Caki2 (cell line): Measurements from ENCODE around the gene AGO3. TPM values are rescaled to one million over a fixed set of nuclear protein-coding genes. Genes with fewer than 3 reads are reported as not detected.

Experiments used
- DNase-seq: peaks from one replicate; pipeline ENCODE4 v3.0.0-alpha.2; 2015; ENCODE audit warnings: low read depth
- in situ Hi-C: cut with HindIII; loops from 2 replicates; pipeline ENCODE4 v1.10.0; 2016; ENCODE audit warnings: low sequenced_read_pairs, low pct_unique_long_range_greater_than_20kb, mixed read lengths
- total RNA-seq: library from RNA; depleted of rRNA; stranded (reverse); fragments of >200 nt; shearing (Covaris generic); gene quantifications from 2 replicates; pipeline ENCODE4 v1.2.3, GENCODE V29; 2014; ENCODE audit warnings: low replicate concordance

AGO3 gene
- total RNA-seq, 1 experiment from 2014 or later, result 7.6 TPM

DNA sequence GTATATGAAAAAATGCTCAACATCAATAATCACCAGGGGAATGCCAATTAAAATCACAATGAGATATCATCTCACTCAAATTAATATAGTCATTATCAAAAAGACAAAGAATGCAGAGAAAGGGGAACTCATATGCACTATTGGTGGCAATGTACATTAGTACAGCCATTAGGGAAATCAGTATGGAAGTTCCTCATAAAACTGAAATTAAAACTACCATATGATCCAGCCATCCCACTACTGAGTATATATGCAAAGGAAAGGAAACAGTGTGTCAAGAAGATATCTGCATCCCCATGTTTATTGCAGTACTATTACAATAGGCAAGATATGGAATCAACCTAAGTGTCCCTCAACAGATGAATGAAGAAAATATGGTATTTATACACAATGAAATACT lies 120.9 kb downstream of the AGO3 start:
- DNase-seq, result no peak
- in situ Hi-C loops, result no loop called here

DNA sequence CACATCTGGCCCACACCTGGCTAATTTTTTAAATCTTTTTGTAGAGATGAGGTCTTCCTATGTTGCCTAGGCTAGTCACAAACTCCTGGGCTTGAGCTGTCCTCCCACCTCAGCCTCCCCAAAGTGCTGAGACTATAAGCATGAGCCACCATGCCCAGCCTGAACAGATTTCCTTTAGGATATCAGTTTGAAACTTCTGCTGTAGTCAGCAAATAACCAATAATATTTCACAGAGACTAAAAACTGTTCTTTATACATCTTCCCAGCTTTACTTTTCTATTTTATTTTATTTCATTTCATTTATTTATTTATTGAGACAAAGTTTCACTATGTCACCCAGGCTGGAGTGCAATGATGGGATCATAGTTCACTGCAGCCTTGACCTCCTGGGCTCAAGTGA lies 123.1 kb downstream of the AGO3 start:
- in situ Hi-C loops, result no loop called here
- DNase-seq, result no peak

DNA sequence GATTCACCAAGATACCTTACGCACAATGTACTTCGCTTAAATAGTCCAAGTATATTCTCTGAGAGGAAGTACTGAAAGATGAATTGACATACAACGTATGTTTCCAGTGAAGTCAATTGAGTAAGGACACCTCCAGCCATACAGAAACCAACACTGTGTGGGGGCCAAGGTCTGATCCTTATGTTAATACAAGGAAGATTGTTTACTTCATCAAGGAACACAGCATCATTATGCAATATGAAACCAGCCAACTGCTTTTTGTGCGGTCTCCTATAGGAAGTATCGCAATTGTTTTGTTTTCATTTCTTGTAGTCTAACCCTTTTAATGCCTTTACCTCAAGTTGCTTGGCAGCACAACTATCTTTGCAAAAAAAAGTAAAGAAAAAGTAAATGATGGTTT lies 124.8 kb downstream of the AGO3 start:
- no peak for DNase-seq
- in situ Hi-C loops, result no loop called here

DNA sequence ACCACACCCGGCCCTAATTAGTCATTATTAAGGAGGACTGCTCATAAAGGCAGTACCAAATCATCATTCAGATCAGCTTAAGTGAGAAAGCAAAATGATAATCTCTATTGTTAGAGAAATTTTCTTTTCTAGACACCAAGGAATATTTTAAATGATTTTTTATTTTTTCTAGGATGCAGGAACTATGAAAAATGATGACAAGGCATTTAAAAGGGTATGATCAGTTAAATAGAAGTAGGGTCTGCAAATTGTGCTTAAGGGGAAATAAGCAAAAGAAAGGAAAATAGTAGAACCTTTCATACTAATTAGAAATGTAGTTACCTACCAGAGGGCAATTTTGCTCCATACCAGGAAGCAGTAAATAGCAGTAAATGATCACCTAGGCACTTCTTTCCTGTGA lies 131.4 kb downstream of the AGO3 start:
- no peak for DNase-seq
- in situ Hi-C loops, result no loop called here

DNA sequence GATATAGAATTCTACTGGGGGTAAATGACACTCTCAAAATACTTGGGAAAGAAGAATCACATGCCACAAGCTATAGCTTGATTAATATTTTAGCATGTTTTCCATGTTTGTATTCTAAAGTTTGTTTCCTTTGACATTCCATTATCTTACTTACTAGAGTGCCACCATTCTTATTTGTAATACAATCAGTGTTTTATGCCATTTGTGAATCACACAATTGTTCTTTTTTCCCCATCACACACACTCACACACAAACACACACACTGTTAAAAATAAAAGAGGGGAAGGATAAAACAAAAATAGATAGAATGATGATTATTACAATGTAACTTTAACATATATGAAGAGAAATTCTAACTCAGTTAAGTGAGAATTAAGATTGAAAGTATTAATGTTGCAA lies 137.0 kb downstream of the AGO3 start:
- in situ Hi-C loops, result no loop called here

DNA sequence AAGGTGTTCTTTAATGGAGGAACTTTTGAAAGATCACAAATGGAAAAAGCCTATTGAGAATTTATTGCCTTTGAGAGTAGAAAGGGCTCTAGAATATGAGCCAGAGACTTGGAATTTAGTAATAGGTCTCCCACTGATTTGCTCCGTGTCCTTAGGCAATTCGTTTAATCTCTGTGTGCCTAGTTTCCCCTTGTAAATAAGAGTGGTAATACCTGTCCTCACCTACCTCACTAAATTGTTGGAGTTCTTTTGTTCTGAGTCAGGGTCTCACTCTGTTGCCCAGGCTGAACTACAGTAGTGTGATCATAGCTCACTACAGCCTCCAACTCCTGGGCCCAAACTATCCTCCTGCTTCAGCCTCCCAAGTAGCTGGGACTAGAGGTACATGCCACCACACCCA lies 138.0 kb downstream of the AGO3 start:
- in situ Hi-C loops, result no loop called here
- DNase-seq, result no peak

More for the DNA sequence above, 137.0 kb downstream of the AGO3 start:
- DNase-seq, result no peak

DNA sequence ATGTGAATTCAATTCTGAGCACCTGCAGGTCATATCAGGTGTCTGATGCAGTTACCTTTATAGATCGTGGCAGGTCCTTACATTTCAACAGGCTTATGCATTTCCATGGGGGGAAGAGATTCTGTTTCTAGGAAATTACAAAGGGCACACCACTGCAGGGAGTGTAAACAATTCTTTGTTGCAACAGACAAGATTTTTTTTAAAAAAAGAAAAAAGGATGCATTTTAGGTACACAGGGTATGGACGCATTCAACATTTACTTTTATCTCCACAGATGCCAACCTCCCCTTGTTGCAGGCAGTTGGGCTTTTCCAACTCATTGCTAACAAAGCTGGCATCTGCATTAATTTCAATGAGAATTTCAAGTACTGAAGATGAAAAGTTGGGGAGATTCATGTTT lies 139.4 kb downstream of the AGO3 start:
- DNase-seq, result no peak
- in situ Hi-C loops, result no loop called here

DNA sequence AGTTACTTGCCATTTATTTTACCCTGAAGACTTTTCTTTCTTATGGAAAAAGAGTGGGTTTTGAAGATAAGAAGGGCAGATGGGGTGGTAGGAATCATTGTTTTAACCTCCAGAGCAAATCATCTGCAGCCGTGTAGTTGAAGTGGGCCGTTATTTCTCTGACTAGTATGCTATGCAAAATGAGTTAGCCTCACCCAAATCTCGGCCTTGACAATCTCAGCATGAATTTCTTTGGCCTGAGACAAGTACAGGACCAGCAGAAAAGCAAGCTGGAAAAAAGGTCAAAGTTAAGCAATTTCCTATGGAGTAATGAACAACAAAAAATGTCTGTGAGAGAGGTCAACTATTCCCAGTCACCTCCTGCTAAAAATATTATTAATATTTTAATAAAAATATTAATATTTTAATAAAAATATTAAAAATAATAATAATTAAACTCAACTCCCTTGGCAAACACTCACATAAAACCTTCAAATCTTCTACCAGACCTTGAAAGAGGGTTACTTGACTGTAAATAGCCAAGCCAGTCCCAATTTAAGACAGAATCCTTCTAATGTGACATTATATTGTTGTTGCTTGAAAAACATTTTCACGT lies 146.2 kb downstream of the AGO3 start:
- in situ Hi-C loops, result no loop called here
- DNase-seq, result no peak

DNA sequence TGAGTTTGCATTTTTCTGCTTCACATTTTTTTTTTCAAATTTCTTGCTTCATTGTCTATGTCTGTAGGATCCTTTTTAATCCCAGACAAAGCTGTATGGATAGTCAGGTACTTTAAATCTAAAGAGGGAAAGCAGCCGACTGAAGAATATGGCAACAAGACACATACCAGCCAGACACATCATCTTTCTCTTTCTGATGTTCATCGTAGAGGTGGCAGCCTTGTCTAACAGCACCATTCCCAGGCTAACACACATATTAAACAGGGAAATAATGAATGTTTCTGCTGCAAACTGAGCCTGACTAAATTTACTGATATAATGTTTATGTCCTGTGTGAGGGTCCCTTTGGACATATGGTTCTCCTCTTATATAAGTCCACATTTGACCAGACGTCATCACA lies 149.3 kb downstream of the AGO3 start:
- in situ Hi-C loops, result no loop called here
- DNase-seq, result no peak

DNA sequence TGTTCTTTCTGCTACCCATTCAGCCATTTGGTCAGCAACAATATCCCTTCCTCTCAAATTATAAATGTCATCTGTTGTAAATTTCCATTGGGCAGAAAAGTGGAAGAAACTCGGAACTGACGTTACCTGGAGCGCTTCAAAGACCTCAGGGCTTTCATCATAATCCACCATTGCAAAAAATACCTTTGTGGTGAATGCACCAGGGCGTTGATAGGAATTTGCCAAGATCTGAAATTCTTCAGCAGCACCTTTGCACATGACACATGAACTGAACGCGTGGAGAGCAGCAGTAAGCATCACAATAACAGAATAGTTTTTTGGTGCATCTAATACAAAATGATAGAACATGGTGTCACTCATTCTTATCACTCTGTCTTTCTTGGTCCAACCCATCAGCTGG lies 149.9 kb downstream of the AGO3 start:
- no peak for DNase-seq
- in situ Hi-C loops, result no loop called here

DNA sequence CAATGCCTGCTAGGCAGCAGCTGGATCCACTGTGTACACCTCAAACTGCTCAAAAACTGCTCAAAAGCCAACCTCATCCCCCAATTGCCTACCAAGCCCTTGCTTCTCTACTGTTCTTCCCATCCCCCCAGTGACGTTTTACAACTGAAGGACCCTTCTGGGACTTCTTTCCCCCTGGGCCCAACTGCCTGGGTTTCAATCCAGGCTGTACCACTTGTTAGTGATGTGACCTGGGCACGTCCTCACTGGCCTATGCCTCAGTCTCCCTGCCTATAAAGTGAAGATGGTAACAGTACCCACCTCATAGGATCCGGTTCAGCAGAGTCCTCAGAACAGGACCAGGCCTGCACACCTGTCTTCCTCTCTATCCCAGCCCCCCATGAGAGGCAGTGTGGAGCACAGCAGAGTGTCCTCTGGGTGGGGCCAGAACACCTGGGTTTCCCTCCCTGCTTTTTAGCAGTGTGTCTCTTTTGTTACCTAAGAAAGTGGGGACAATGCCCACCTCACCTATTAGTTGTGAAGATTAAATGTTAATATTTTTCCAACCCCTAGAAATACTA lies 151.1 kb downstream of the AGO3 start:
- in situ Hi-C loops, result no loop called here

DNA sequence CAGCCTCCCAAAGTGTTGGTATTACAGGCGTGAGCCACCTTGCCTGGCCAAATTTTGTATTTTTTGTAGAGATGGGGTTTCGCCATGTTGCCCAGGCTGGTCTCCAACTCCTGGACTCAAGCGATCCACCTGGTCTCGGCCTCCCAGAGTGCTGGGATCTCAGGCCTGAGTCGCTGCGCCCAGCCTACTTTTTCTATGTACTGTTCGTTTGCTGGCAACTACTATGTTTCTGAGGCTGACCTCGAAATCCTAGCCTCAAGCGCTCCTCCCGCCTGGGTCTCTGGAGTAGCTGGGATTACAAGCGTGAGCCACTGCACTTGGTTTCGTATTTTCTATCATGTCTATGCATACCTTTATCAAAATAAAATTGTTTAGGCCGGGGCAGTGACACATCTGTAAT lies 152.3 kb downstream of the AGO3 start:
- in situ Hi-C loops, result no loop called here
- DNase-seq, result no peak

More for the DNA sequence above, 151.1 kb downstream of the AGO3 start:
- DNase-seq, result no peak

DNA sequence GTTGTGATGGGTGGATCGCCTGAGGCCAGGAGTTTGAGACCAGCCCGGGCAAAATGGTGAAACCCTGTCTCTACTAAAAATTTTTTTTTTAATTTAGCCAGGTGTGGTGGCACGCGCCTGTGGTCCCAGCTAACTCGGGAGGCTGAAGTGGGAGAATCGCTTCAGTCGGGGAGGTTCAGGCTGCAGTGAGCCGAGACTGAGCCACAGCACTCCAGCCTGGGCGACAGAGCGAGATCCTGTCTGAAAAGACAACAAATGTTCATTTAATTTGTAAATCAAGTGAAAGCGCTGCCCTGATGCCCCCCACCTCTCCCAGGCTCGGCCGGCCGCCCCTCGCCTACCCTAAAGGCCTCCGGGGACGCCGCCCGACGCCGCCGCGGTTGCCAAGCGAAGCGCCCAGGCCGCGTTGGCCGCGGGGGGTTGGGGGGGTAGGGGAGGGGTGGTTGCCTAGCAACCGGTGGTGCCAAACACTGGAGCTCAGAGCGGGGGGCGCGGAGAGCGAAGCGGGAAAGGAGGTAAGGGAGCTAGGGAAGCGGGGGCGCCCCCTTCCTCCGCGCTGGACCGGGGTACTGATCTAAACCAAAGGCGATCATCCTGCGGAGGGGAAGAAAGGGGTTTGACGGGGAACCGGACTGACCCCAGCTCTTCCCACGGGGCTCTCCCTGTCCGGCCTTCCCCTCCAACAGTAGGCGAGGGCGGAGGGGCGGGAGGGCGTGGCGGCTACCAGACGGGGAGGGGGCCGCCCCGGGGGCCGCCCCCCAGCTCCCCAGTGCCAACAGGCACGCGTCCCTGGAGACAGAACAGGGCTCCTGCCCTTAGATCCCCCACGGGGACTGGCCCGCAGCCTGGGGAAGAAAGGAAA lies 153.0 kb downstream of the AGO3 start, which contains the start of gene TEKT2:
Gene TEKT2, plus strand, starts transcription at position 460 of the 862 bp plus-strand sequence. CDS start 828 bp downstream, outside the sequence.
- DNase-seq, result no peak
- in situ Hi-C loops, result no loop called here

DNA sequence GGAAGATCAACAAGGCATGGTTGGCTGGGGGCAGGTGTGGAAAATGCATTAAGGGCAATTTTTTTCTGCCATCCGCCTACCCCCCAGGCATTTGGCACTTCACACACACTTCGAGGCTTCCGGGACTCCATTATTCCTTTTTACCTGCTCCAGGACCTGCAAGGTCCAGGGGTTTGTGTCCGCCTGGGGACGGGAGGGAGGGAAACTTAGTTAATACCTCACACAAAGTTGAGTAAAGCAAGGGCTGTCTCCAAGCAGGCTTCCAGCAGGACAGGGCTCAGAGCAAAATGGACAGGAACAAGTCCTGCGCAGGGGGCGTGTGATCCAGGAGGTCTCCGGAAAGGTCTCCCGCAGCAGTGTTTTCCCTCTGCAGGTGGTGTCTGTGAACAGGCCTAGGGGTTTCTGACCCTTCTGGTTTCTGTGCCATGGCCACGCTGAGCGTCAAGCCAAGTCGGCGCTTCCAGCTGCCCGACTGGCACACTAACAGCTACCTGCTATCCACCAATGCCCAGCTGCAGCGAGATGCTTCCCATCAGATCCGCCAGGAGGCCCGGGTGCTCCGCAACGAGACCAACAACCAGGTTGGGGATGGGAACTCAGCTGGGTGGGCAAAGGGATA lies 153.7 kb downstream of the AGO3 start:
- in situ Hi-C loops, result no loop called here
- DNase-seq, result no peak

DNA sequence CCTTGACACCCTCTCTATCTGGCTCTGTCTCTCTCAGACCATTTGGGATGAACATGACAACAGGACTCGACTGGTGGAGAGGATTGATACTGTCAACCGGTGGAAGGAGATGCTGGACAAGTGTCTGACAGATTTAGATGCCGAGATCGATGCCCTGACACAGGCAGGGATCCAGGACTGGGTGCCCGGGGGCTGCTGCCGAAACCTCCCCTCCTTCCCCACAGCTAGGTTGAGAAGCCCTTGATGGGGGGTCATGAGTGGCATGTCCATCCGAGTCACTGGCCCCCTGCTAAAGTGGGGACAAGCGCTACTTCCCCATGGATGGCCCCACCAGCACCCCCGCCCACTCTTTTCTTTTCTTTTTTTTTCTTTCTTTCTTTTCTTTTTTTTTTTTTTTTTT lies 154.2 kb downstream of the AGO3 start:
- no peak for DNase-seq
- in situ Hi-C loops, result no loop called here

DNA sequence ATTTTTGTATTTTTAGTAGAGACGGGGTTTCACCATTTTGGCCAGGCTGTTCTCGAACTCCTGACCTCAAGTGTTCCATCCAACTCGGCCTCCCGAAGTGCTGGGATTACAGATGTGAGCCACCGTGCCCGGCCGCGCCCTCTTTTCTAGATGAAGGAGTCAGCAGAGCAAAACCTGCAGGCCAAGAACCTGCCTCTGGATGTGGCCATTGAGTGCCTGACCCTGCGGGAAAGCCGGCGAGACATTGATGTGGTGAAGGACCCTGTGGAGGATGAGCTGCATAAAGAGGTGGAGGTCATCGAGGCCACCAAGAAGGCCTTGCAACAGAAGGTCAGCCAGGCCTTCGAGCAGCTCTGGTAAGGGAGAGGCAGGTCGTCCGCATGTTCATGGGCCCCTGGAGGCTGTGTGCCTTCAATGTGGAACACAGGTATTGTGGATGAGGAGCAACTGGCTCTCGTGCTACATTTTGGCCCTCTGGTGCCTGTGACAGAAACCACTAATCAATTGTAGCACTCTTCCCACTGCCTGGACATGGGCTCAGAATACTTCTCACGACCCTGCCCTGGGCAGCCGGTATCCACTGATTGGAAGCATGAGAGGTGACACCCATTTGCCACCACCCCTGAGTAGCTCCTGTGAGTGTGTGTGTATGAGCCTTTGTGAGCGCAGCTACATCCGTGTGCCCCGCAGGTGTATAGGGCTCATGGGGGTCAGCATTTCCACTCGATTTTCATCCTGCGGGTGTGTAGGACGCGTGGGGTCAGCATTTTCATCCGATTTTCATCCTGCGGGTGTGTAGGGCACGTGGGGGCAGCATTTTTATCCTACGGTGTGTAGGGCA lies 155.0 kb downstream of the AGO3 start:
- in situ Hi-C loops, result no loop called here
- no peak for DNase-seq

DNA sequence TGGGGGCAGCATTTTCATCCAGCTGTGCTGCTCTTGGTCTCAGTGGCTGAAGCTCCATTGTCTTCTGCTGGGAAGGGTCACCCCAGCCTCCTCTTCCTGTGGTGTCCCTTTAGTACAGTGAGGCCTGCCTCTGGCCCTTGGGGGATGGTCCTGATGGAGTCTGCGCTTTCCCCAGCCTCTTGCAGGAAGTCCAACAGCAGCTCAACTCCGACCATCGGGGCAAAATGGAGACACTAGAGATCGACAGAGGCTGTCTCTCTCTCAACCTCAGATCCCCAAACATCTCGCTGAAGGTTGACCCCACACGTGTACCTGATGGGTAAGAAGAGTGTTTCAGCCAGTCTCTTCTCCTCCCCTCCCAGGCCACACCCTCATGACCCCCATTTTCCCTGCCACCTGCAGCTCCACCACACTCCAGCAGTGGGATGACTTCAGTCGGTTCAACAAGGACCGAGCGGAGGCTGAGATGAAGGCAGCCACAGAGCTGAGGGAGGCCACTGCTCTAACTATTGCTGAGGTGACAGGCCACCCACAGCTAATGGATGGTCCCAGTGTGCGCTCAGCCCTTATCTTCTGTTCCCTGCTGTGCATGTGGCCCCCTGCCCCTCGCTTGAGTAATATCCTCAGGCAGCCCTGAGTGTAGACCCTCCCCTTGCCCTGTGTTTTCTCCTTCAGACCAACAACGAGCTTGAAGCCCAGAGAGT lies 155.8 kb downstream of the AGO3 start:
- in situ Hi-C loops, result no loop called here
- no peak for DNase-seq
